Right atrium auricular region (tissue), 2 donors: ENCODE results near the gene PPP4C. TPM values are rescaled to one million over a fixed set of nuclear protein-coding genes. Genes with fewer than 3 reads are reported as not detected.

Experiments
- DNase-seq: peaks from one replicate; pipeline ENCODE4 v3.0.0-alpha.2; 2019; ENCODE audit warnings: low spot score
- H3K27ac ChIP-seq, 2 donors: fragments of 200-600 bp; sonication (generic); 1 replicate in 1 of 2; 2 replicates in 1 of 2; pipeline ENCODE4 v1.5.1; 2016 to 2019
- H3K27me3 ChIP-seq, 2 donors: fragments of 200-600 bp; sonication (generic); one replicate each; pipeline versions ENCODE4 v1.5.1 to v1.6.0; 2017 to 2019
- H3K36me3 ChIP-seq: fragments of 200-600 bp; sonication (generic); one replicate; pipeline ENCODE4 v1.5.1; 2016
- H3K4me1 ChIP-seq, 2 donors: fragments of 200-600 bp; sonication (generic); one replicate each; pipeline versions ENCODE4 v1.5.1 to v1.6.0; 2017 to 2019
- H3K4me3 ChIP-seq, 2 donors: fragments of 200-600 bp; sonication (generic); 1 replicate in 1 of 2; 2 replicates in 1 of 2; pipeline ENCODE4 v1.5.1; 2017 to 2019; ENCODE audit warnings: mild to moderate bottlenecking in 1 of 2, moderate library complexity in 1 of 2
- H3K9me3 ChIP-seq, 2 donors: fragments of 200-600 bp; sonication (generic); one replicate each; pipeline ENCODE4 v1.5.1; 2019
- CTCF ChIP-seq, 2 donors: fragments of 200-600 bp; sonication (generic); IDR thresholded peaks; one replicate each; pipeline ENCODE4 v1.5.1; 2019; ENCODE audit warnings: antibody characterized with exemption in 2 of 2
- total RNA-seq, 2 donors: library from RNA; depleted of rRNA; stranded (reverse); fragments of >200 nt; gene quantifications; one replicate each; pipeline ENCODE4 v1.1.0, GENCODE V29; 2016

The PPP4C gene
- total RNA-seq, 2 donors from 2014 or later: 23.2 to 32.7 TPM

GRCh38 chr16:30086291-30087140 is 10.7 kb downstream of the PPP4C start:
- H3K27ac ChIP-seq: no peak overlapping the region
- peaks cover 0 to 19% of the 10 kb centered on the region in 2 donors for H3K4me1 ChIP-seq
- no peak overlapping the region for H3K4me3 ChIP-seq
- TF ChIP-seq CTCF (IDR thresholded peaks at IDR 0.05): no peak
- H3K9me3 ChIP-seq: no peaks in the 10 kb centered on the region
- H3K36me3 ChIP-seq: peaks cover 40% of the 10 kb centered on the region
- DNase-seq: no peak
- H3K27me3 ChIP-seq: no peaks in the 10 kb centered on the region

GRCh38 chr16:30087181-30087898 is 11.5 kb downstream of the PPP4C start:
- no peak for DNase-seq
- Histone ChIP-seq H3K9me3 (no peaks in the 10 kb centered on the region), H3K27me3 (no peaks in the 10 kb centered on the region), H3K4me1 (peaks cover 0 to 25% of the 10 kb centered on the region in 2 donors), H3K36me3 (peaks cover 33% of the 10 kb centered on the region), H3K27ac (no peak overlapping the region), H3K4me3 (no peak overlapping the region)
- TF ChIP-seq CTCF (IDR thresholded peaks at IDR 0.05): no peak

GRCh38 chr16:30088237-30088831 is 12.5 kb downstream of the PPP4C start:
- H3K4me3 ChIP-seq: no peak overlapping the region
- no peak for TF ChIP-seq CTCF (IDR thresholded peaks at IDR 0.05)
- no peak for DNase-seq
- no peaks in the 10 kb centered on the region for H3K9me3 ChIP-seq
- H3K4me1 ChIP-seq: peaks cover 0 to 35% of the 10 kb centered on the region in 2 donors
- H3K36me3 ChIP-seq: peaks cover 25% of the 10 kb centered on the region
- H3K27ac ChIP-seq: no peak overlapping the region
- no peaks in the 10 kb centered on the region for H3K27me3 ChIP-seq

- Histone ChIP-seq H3K4me3 (no peak overlapping the region), H3K9me3 (no peaks in the 10 kb centered on the region), H3K27ac (no peak overlapping the region), H3K27me3 (no peaks in the 10 kb centered on the region), H3K36me3 (peaks cover 25% of the 10 kb centered on the region), H3K4me1 (peaks cover 0 to 36% of the 10 kb centered on the region in 2 donors)
- no peak for DNase-seq
- no peak for TF ChIP-seq CTCF (IDR thresholded peaks at IDR 0.05)
These were observed 13.2 kb downstream of the PPP4C start for GRCh38 chr16:30088832-30089624.

GRCh38 chr16:30090610-30091331 is 15.0 kb downstream of the PPP4C start:
- Histone ChIP-seq H3K4me3 (peak overlapping the region; percentile 36 to 59), H3K36me3 (peaks cover 19% of the 10 kb centered on the region), H3K27ac (peak overlapping the region; percentile 85 to 87), H3K4me1 (peaks cover 0 to 41% of the 10 kb centered on the region in 2 donors), H3K27me3 (no peaks in the 10 kb centered on the region), H3K9me3 (no peaks in the 10 kb centered on the region)
- no peak for TF ChIP-seq CTCF (IDR thresholded peaks at IDR 0.05)
- DNase-seq: no peak
